Type B pancreatic cell (in vitro differentiated cells): ENCODE data around the gene PGAM2. TPM values are rescaled to one million over a fixed set of nuclear protein-coding genes. Genes with fewer than 3 reads are reported as not detected.
"Not testable (repeated sequence)": the region's sequence is repeated elsewhere in the genome, so short reads cannot be mapped to it uniquely, and the experiment has no call there.

Experiments used
- DNase-seq: peaks from one replicate; pipeline ENCODE4 v3.0.0; 2021; ENCODE audit warnings: mixed read lengths; ENCODE audit not compliant: unreplicated experiment; ENCODE audit errors: extremely low spot score
- H3K27ac Mint-ChIP-seq: 2 replicates; pipeline ENCODE4 v1.8.0; 2021; ENCODE audit warnings: mild to moderate bottlenecking, mixed read lengths
- H3K27me3 Mint-ChIP-seq: 2 replicates; pipeline ENCODE4 v1.8.0; 2021; ENCODE audit warnings: mixed read lengths
- H3K36me3 Mint-ChIP-seq: 2 replicates; pipeline ENCODE4 v1.8.0; 2021; ENCODE audit warnings: mixed read lengths
- H3K4me1 Mint-ChIP-seq: one replicate; pipeline ENCODE4 v1.8.0; 2021; ENCODE audit warnings: mixed read lengths; ENCODE audit not compliant: unreplicated experiment
- H3K4me3 Mint-ChIP-seq: 2 replicates; pipeline ENCODE4 v1.8.0; 2021; ENCODE audit warnings: mild to moderate bottlenecking, mixed read lengths
- H3K9me3 Mint-ChIP-seq: 2 replicates; pipeline ENCODE4 v1.8.0; 2021; ENCODE audit warnings: mixed read lengths
- total RNA-seq: library from RNA; stranded (reverse); gene quantifications from 2 replicates; pipeline ENCODE4 v1.2.1, GENCODE V29; 2021; ENCODE audit warnings: low replicate concordance
- TF ChIP-seq, protein P1 (sequence below): fragments of 200-600 bp; sonication (generic); conservative IDR thresholded peaks from 2 replicates; pipeline ENCODE4 v1.5.0; 2021; ENCODE audit warnings: antibody characterized with exemption, mild to moderate bottlenecking

The PGAM2 gene
- total RNA-seq, 1 donor from 2014 or later: 0.72 TPM

DNA sequence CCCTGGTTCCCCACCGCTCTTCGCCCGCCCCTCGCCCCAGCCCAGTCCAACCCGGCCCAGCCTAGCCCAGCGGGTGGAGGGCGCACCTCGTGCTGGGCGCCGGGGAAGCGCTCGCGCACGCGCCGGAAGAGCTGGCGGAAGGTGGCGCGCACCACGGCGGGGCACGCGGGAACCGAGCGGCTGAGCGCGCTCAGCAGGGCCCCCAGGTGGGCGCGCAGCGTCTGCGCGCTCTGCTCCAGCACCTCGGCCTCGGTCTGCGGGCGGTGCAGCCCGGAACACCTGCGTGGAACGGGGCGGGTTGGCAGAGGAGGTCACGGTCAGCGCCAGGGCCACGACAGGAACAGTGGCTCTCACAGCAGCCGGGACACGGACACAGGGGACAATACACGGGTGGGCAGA, 24.9 kb downstream of the PGAM2 start:
- H3K36me3 Mint-ChIP-seq, H3K9me3 Mint-ChIP-seq, DNase-seq, H3K27ac Mint-ChIP-seq, H3K27me3 Mint-ChIP-seq, H3K4me1 Mint-ChIP-seq: not testable (repeated sequence)
- H3K4me3 Mint-ChIP-seq: peak overlapping the region; percentile 68
- TF ChIP-seq, protein P1, sequence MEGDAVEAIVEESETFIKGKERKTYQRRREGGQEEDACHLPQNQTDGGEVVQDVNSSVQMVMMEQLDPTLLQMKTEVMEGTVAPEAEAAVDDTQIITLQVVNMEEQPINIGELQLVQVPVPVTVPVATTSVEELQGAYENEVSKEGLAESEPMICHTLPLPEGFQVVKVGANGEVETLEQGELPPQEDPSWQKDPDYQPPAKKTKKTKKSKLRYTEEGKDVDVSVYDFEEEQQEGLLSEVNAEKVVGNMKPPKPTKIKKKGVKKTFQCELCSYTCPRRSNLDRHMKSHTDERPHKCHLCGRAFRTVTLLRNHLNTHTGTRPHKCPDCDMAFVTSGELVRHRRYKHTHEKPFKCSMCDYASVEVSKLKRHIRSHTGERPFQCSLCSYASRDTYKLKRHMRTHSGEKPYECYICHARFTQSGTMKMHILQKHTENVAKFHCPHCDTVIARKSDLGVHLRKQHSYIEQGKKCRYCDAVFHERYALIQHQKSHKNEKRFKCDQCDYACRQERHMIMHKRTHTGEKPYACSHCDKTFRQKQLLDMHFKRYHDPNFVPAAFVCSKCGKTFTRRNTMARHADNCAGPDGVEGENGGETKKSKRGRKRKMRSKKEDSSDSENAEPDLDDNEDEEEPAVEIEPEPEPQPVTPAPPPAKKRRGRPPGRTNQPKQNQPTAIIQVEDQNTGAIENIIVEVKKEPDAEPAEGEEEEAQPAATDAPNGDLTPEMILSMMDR: peak; percentile 27

DNA sequence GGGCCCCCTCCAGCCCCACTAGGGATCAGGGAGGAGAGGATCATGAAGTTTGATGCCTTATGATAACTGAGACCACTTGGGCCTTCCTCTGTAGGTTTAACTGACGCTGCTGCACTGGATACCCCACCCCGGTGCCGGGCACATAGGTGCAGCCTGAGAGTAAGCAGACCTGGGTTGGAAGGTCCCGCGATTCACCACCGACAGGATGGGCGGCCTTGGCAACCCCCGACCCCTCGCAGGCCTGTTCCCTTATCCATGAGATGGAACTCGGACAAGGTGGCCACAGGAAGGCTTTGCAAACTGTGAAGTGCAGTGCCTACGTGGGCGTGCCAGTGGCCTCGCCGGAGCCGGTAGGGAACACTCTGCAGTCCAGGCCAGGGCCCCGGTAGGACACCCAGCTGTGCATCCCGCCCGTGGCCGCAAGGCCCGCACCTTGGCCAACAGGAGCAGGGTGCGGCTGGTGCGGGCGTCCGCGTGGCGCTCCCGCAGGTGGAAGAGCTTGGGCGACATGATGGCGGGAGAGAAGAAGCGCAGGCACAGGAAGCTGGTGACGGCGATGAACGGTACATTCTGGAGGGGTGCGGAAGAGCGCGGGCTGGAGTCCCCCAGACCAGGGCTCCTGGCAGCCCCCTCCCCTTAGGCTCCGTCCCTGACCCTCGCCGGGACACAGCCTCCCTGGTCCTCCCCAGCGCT, 25.4 kb downstream of the PGAM2 start:
- H3K27me3 Mint-ChIP-seq, H3K4me3 Mint-ChIP-seq, DNase-seq, H3K27ac Mint-ChIP-seq, H3K4me1 Mint-ChIP-seq, H3K9me3 Mint-ChIP-seq, H3K36me3 Mint-ChIP-seq: not testable (repeated sequence)

DNA sequence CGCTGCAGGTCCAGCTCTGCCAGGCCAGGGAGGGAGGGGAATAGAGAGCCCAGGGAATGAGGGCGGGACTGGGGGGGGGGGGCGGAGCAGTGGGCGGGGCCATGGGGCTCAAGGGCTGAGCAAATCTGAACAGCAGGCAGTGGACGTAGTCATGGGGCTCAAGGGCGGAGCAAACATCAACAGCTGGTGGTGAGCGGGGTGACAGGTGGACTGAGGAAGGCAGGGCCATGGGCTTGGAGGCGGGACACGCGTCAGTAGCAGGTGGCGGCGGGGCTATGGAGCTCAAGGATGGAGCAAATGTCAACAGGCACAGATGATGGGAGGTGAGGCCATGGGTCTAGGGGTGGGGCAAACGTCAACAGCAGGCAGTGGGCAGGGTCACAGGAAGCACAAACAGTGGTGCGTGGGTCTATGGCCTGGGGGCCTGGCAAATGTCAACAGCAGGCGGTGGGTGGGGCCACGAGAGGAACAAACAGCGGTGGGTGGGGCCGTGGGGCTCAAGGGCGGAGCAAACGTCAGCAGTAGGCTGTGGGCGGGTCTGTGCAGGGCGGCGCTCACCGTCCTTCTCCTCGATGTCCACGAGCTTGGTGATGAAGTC, 26.3 kb downstream of the PGAM2 start:
- H3K9me3 Mint-ChIP-seq, H3K36me3 Mint-ChIP-seq, H3K4me1 Mint-ChIP-seq, H3K27me3 Mint-ChIP-seq: not testable (repeated sequence)
- peak overlapping the region; percentile 89 for H3K27ac Mint-ChIP-seq
- H3K4me3 Mint-ChIP-seq: peak overlapping the region; percentile 86
- DNase-seq: peak; percentile 87

DNA sequence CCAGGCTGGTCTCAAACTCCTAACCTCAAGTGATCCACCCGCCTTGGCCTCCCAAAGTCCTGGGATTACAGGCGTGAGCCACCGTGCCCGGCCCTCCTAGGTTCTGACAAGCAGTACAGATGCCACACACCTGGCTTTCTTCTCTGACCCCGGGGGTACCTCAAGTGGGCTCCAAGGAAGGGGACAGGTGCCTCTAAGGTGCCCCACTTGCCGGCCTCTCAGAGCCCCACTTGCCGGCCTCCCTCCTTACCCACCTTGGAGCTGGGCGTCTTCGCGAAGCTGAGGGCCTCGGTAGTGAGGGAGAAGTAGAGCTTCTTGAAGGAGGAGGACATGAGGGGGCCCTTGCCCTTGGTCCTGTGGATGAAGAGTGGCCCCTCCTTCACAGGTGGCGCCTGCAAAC, 26.8 kb downstream of the PGAM2 start:
- not testable (repeated sequence) for H3K27me3 Mint-ChIP-seq, DNase-seq, H3K27ac Mint-ChIP-seq, H3K4me3 Mint-ChIP-seq, H3K9me3 Mint-ChIP-seq, H3K36me3 Mint-ChIP-seq, H3K4me1 Mint-ChIP-seq

DNA sequence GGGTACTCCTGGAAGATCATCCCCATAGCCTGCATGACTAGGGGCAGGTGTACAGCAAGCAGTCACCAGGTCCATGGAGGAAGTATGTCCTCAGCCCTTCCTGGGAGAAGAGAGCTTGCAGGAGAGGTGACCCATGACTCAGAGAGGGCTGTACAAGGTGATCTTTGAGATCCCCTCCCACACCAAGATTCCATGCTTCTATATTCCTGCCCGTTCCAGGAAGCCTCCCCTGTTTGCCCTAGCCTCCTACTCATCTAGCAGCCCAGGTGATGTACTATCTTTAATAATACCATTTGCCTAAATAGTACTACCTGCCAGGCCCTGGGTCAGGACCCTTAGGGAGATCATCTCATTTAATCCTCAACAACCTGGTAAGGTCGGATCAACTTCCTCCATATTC, 27.4 kb downstream of the PGAM2 start:
- H3K27ac Mint-ChIP-seq, DNase-seq, H3K27me3 Mint-ChIP-seq, H3K36me3 Mint-ChIP-seq, H3K4me1 Mint-ChIP-seq, H3K9me3 Mint-ChIP-seq: not testable (repeated sequence)
- H3K4me3 Mint-ChIP-seq: peak overlapping the region; percentile 47

DNA sequence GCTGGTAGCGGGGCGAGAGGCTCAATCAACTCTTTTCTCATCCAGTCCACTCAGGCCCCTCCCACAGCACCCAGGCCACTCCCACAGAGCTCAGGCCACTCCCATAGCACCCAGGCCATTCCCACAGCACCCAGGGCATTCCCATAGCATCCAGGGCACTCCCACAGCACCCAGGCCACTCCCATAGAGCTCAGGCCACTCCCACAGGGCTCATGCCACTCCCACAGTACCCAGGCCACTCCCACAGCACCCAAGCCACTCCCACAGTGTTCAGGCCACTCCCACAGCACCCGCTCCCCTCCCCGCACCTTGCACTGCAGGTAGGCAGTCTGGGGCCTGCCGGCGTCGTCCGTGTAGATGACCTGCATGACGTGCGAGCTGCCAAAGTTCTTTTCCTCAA, 29.0 kb downstream of the PGAM2 start:
- not testable (repeated sequence) for H3K27ac Mint-ChIP-seq, H3K9me3 Mint-ChIP-seq, H3K27me3 Mint-ChIP-seq, DNase-seq, H3K36me3 Mint-ChIP-seq, H3K4me3 Mint-ChIP-seq, H3K4me1 Mint-ChIP-seq

DNA sequence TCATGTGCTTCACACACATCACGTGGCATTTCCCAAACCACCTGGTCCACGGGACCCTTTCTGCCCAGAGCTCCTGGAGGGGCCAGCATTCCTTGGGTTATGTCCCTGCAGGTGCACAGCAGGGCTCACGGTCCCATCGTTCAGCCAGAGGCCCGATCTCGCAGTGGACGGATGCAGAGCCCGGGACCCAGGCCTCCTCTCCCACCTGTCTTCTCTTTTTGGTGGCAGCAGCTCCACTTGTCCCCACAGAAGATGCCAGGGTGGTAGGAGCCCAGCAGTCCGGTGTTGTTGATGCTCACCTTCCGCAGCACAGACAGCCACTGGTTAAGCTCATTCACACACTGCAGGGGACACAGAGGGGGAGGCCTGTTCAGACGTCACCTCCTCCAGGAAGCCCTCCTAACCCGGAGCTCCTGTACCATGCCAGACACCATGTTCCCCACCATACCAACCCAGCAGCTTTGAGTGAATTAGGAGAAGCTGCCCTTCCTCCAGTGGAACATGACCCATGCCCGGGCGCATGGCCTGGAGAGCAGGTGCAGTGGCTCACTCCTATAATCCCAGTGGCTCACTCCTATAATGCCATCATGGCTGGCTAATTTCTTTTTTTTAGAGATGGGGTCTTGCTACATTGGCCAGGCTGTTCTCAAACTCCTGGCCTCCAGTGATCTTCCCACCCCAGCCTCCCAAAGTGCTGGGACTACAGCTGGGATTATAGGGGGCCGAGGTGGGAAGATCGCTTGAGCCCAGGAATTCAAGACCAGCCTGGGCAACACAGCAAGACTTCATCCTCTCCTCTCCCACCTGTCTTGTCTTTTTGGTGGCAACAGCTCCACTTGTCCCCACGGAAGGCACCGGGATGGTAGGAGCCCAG, 31.2 kb downstream of the PGAM2 start:
- H3K9me3 Mint-ChIP-seq, H3K27ac Mint-ChIP-seq, H3K36me3 Mint-ChIP-seq, H3K27me3 Mint-ChIP-seq, H3K4me3 Mint-ChIP-seq, DNase-seq, H3K4me1 Mint-ChIP-seq: not testable (repeated sequence)

DNA sequence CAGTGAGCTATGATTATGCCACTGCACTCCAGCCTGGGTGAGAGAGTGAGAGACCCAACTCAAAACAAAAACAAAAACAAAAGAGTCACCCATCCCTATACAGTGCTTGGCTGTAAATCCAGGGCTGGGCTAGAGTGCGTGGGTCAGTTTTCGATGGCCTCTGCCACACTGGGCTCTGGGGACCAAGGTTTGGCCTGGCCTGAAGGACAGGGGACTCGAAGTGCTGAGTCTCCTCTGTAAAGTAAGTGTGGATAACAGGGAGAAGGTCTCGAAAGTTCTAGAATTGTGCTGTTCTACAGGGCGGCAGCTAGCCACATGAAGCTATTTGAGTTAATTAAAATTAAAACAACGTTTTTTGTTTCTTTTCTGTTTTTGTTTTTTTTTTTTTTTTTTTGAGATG, 33.3 kb downstream of the PGAM2 start:
- DNase-seq, H3K4me1 Mint-ChIP-seq, H3K27ac Mint-ChIP-seq, H3K4me3 Mint-ChIP-seq, H3K9me3 Mint-ChIP-seq, H3K36me3 Mint-ChIP-seq, H3K27me3 Mint-ChIP-seq: not testable (repeated sequence)

- H3K4me1 Mint-ChIP-seq, DNase-seq, H3K9me3 Mint-ChIP-seq, H3K4me3 Mint-ChIP-seq, H3K27ac Mint-ChIP-seq, H3K27me3 Mint-ChIP-seq, H3K36me3 Mint-ChIP-seq: not testable (repeated sequence)
Measured at GRCh38 chr7:44031319-44031718, 34.0 kb downstream of the PGAM2 start.

- not testable (repeated sequence) for H3K27ac Mint-ChIP-seq
Measured at GRCh38 chr7:44030029-44030428, 35.3 kb downstream of the PGAM2 start.

GRCh38 chr7:44029433-44029832, 35.9 kb downstream of the PGAM2 start:
- not testable (repeated sequence) for DNase-seq, H3K9me3 Mint-ChIP-seq, H3K36me3 Mint-ChIP-seq, H3K27me3 Mint-ChIP-seq, H3K27ac Mint-ChIP-seq, H3K4me3 Mint-ChIP-seq, H3K4me1 Mint-ChIP-seq

More at GRCh38 chr7:44030029-44030428, 35.3 kb downstream of the PGAM2 start:
- H3K27me3 Mint-ChIP-seq, H3K9me3 Mint-ChIP-seq, H3K4me3 Mint-ChIP-seq, DNase-seq, H3K4me1 Mint-ChIP-seq, H3K36me3 Mint-ChIP-seq: not testable (repeated sequence)

DNA sequence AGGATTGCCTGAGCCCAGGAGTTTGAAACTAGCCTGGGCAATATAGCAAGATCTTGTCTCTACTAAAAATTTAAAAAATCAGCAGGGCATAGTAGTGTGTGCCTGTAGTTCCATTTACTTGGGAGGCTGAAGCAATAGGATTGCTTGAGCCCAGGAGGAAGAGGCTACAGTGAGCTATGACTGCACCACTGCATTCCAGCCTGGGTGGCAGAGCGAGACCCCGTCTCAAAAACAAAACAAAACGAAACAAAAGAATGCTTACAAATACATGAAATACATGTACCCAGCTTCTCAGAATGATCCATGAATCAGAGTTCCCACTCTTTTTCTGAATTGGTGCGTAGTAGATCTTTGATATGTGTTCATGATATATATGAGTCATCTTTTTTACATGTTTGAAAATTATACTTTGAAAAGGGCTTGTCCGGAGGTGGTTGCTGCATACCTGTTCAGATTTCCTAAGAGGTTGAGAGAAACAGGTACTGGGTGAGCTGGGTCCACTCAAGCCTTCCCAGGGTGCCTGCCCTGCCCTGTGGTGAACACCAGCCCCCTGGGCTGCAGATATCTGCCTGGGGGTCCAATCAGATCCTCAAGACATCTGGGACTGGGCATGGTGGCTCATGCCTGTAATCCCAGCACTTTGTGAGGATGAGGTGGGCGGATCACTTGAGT, 42.4 kb downstream of the PGAM2 start:
- not testable (repeated sequence) for H3K4me1 Mint-ChIP-seq, DNase-seq, H3K36me3 Mint-ChIP-seq, H3K9me3 Mint-ChIP-seq, H3K27me3 Mint-ChIP-seq, H3K27ac Mint-ChIP-seq, H3K4me3 Mint-ChIP-seq
